Body of pancreas (tissue), 4 donors: ENCODE results near the gene MAST3.

Experiments
- POLR2A ChIP-seq, 3 donors: fragments of 450-650 bp; IDR thresholded peaks; one replicate each; pipeline ENCODE4 v1.6.1; 2016; ENCODE audit warnings: antibody characterized with exemption in 3 of 3, mild to moderate bottlenecking in 2 of 3
- TF ChIP-seq, protein P1 (sequence below), 7 experiments: fragments of 450-650 bp in 4 of 7; fragments of 200-600 bp in 3 of 7; sonication (generic) in 3 of 7; IDR thresholded peaks; one replicate each; pipeline ENCODE4 v1.5.1; 2016 to 2019; ENCODE audit warnings: antibody characterized with exemption in 7 of 7

DNA sequence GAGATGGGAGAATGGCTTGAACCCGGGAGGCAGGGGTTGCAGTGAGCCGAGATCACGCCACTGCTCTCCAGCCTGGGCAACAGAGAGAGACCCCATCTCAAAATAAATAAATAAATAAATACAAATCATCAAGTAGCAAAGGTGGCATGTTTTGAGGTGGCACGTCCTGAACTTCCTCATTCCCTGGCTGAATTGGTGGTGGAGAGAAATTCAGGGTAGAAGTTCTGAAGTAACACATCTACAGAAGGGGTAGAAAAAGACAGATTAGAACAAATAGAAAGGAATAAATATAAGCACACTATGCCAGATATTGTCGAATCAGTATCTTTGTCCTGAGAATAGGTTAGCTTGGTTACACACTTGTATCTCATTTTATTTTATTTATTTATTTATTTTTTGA, 82.4 kb downstream of the MAST3 start:
- TF ChIP-seq, protein P1, sequence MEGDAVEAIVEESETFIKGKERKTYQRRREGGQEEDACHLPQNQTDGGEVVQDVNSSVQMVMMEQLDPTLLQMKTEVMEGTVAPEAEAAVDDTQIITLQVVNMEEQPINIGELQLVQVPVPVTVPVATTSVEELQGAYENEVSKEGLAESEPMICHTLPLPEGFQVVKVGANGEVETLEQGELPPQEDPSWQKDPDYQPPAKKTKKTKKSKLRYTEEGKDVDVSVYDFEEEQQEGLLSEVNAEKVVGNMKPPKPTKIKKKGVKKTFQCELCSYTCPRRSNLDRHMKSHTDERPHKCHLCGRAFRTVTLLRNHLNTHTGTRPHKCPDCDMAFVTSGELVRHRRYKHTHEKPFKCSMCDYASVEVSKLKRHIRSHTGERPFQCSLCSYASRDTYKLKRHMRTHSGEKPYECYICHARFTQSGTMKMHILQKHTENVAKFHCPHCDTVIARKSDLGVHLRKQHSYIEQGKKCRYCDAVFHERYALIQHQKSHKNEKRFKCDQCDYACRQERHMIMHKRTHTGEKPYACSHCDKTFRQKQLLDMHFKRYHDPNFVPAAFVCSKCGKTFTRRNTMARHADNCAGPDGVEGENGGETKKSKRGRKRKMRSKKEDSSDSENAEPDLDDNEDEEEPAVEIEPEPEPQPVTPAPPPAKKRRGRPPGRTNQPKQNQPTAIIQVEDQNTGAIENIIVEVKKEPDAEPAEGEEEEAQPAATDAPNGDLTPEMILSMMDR (IDR thresholded peaks at IDR 0.05), result no peak
- TF ChIP-seq POLR2A (IDR thresholded peaks at IDR 0.05), result no peak
